Stomach (tissue), 9 donors: Measurements from ENCODE around the gene NTRK3. TPM values are rescaled to one million over a fixed set of nuclear protein-coding genes. Genes with fewer than 3 reads are reported as not detected.

ENCODE experiments used
- DNase-seq, 2 donors: peaks; one replicate each; pipeline versions ENCODE4 v3.0.0 to v3.0.0-alpha.2; 2013 to 2019
- H3K27ac ChIP-seq, 5 donors: fragments of 200-600 bp in 4 of 5; sonication (generic) in 4 of 5; one replicate each; pipeline ENCODE4 v1.5.1; 2013 to 2019; ENCODE audit warnings: mild to moderate bottlenecking in 1 of 5, moderate library complexity in 1 of 5
- H3K27me3 ChIP-seq, 3 donors: fragments of 200-600 bp; sonication (generic); one replicate each; pipeline ENCODE4 v1.5.1; 2017 to 2019; ENCODE audit warnings: mixed run types in 1 of 3
- H3K36me3 ChIP-seq, 4 donors: fragments of 200-600 bp; sonication (generic); 1 replicate in 3 of 4; 2 replicates in 1 of 4; pipeline ENCODE4 v1.5.1; 2016 to 2019
- H3K4me1 ChIP-seq, 4 donors: fragments of 200-600 bp; sonication (generic); one replicate each; pipeline ENCODE4 v1.5.1; 2016 to 2019
- H3K4me3 ChIP-seq, 4 donors: fragments of 200-600 bp; sonication (generic) in 3 of 4; one replicate each; pipeline ENCODE4 v1.5.1; 2016 to 2019; ENCODE audit warnings: mild to moderate bottlenecking in 1 of 4
- H3K9me3 ChIP-seq, 4 donors: fragments of 200-600 bp; sonication (generic); one replicate each; pipeline ENCODE4 v1.5.1; 2016 to 2019
- EP300 ChIP-seq: sonication (generic); formaldehyde crosslinking; IDR thresholded peaks from one replicate; pipeline ENCODE4 v1.6.1; 2017; ENCODE audit warnings: antibody characterized with exemption
- POLR2A ChIP-seq, 4 donors: fragments of 450-650 bp; IDR thresholded peaks; one replicate each; pipeline ENCODE4 v1.6.1; 2016; ENCODE audit warnings: antibody characterized with exemption in 4 of 4, control low read depth in 2 of 4, mild to moderate bottlenecking in 1 of 4, moderate library complexity in 1 of 4
- POLR2AphosphoS5 ChIP-seq, 3 donors: sonication (generic); formaldehyde crosslinking; IDR thresholded peaks; one replicate each; pipeline ENCODE4 v1.6.1; 2016; ENCODE audit warnings: antibody characterized with exemption in 3 of 3
- WGBS, 5 donors: extraction: QIAGEN DNeasy Blood & Tissue Kit in 3 of 5; methylation state at CpG; one replicate each; pipeline versions ENCODE4 v1.1.5 to v1.1.7; 2013 to 2018; 5-methylcytosine and 5-hydroxymethylcytosine counted together
- intact Hi-C: fragments of 100-400 bp; cut with DNase I; formaldehyde crosslinking; loops from one replicate; pipeline ENCODE4 v1.15.1; 2023; ENCODE audit warnings: low total_unique reads
- polyA plus RNA-seq, 3 donors: library from polyadenylated mRNA; stranded (reverse); fragments of 200-250 nt; gene quantifications; one replicate each; pipeline ENCODE4 v1.2.3, GENCODE V29; 2013
- total RNA-seq, 5 donors: library from RNA; depleted of rRNA; stranded (reverse); fragments of >200 nt; gene quantifications; one replicate each; pipeline versions ENCODE4 v1.1.0 to v1.2.3, GENCODE V29; 2014 to 2016
- TF ChIP-seq, protein P1 (sequence below), 7 experiments: fragments of 450-650 bp in 4 of 7; fragments of 200-600 bp in 3 of 7; sonication (generic) in 3 of 7; IDR thresholded peaks; one replicate each; pipeline ENCODE4 v1.5.1; 2016 to 2019; ENCODE audit warnings: antibody characterized with exemption in 7 of 7, control low read depth in 2 of 7, mild to moderate bottlenecking in 1 of 7
- donor health status: healthy with polysubstance abuse.
- donor health status: Bipolar disorder and iron deficiency.
- donor health status: healthy.

The NTRK3 gene
- total and polyA plus RNA-seq, 8 donors: under 0.01 to 18.2 (median 1.0) TPM; not detected in 1

GRCh38 chr15:87954793-87955192, 301.7 kb downstream of the NTRK3 start:
- Histone ChIP-seq H3K36me3 (no peaks in the 10 kb centered on the region), H3K4me1 (no peaks in the 10 kb centered on the region), H3K27ac (no peak overlapping the region), H3K9me3 (no peaks in the 10 kb centered on the region), H3K4me3 (no peak overlapping the region), H3K27me3 (peaks cover 0 to 8% (median 0%) of the 10 kb centered on the region in 3 donors)
- WGBS, 5 donors: 52 to 65% (median 63%) methylated on average over 2 of the region's 2 CpGs
- no peak for TF ChIP-seq POLR2AphosphoS5 (IDR thresholded peaks at IDR 0.05)
- no peak for TF ChIP-seq EP300
- TF ChIP-seq, protein P1, sequence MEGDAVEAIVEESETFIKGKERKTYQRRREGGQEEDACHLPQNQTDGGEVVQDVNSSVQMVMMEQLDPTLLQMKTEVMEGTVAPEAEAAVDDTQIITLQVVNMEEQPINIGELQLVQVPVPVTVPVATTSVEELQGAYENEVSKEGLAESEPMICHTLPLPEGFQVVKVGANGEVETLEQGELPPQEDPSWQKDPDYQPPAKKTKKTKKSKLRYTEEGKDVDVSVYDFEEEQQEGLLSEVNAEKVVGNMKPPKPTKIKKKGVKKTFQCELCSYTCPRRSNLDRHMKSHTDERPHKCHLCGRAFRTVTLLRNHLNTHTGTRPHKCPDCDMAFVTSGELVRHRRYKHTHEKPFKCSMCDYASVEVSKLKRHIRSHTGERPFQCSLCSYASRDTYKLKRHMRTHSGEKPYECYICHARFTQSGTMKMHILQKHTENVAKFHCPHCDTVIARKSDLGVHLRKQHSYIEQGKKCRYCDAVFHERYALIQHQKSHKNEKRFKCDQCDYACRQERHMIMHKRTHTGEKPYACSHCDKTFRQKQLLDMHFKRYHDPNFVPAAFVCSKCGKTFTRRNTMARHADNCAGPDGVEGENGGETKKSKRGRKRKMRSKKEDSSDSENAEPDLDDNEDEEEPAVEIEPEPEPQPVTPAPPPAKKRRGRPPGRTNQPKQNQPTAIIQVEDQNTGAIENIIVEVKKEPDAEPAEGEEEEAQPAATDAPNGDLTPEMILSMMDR (IDR thresholded peaks at IDR 0.05): no peak
- TF ChIP-seq POLR2A (IDR thresholded peaks at IDR 0.05): no peak
- intact Hi-C loops: no loop called here
- DNase-seq: no peak

DNA sequence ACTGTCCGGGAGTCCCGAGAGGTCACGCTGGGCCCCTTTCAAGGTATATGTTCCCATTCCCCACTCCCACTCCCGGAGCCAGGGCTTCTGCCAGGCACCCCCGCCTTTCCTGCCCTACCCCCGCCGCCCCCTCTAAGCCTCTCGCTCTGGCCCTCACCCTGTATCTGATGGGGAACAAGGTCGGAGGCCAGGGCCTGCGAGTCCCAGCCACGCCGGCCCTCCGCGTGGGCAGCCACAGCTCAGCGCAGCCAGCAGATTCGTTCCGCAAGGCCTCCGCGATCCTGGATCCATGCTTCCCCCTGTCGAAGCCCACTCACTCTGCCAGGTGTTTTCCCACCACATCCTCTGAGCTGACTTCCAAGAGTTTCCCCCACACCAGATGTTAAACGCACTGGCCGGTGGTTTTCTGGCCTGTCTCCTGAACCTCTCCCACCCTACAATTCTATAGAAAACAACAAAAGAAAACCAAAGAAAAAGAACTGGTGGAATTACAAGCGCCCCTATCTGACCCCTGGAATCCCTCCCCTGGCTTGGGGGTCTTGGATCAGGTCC, 303.7 kb downstream of the NTRK3 start:
- no peaks in the 10 kb centered on the region for H3K4me1 ChIP-seq
- DNase-seq: no peak
- H3K4me3 ChIP-seq: no peak overlapping the region
- TF ChIP-seq POLR2AphosphoS5 (IDR thresholded peaks at IDR 0.05) (no peak), EP300 (no peak), POLR2A (IDR thresholded peaks at IDR 0.05) (no peak)
- TF ChIP-seq, protein P1 (IDR thresholded peaks at IDR 0.05): no peak
- no peaks in the 10 kb centered on the region for H3K36me3 ChIP-seq
- intact Hi-C loops: no loop called here
- 89 to 93% (median 91%) methylated on average over 23 of the region's 23 CpGs for WGBS, 5 donors
- no peaks in the 10 kb centered on the region for H3K27me3 ChIP-seq
- no peak overlapping the region for H3K27ac ChIP-seq
- H3K9me3 ChIP-seq: no peaks in the 10 kb centered on the region

- no peaks in the 10 kb centered on the region for H3K4me1 ChIP-seq
- H3K36me3 ChIP-seq: no peaks in the 10 kb centered on the region
- no peak for DNase-seq
- intact Hi-C loops: no loop called here
- H3K9me3 ChIP-seq: no peaks in the 10 kb centered on the region
- no peaks in the 10 kb centered on the region for H3K27me3 ChIP-seq
- 67 to 81% (median 79%) methylated on average over 5 to 6 of the region's 6 CpGs for WGBS, 5 donors
- TF ChIP-seq, protein P1 (IDR thresholded peaks at IDR 0.05): no peak
- peak; percentile 27 for TF ChIP-seq EP300
- peak overlapping the region in 3 of 5 donors; percentile 0 to 63 (median 37) for H3K27ac ChIP-seq
- no peak overlapping the region for H3K4me3 ChIP-seq
Measured at GRCh38 chr15:87949575-87950223, 306.8 kb downstream of the NTRK3 start.

- H3K36me3 ChIP-seq: no peaks in the 10 kb centered on the region
- DNase-seq: peak in 1 of 2 donors; percentile 60
- intact Hi-C loops: no loop called here
- no peak overlapping the region for H3K4me3 ChIP-seq
- no peaks in the 10 kb centered on the region for H3K27me3 ChIP-seq
- H3K9me3 ChIP-seq: no peaks in the 10 kb centered on the region
- TF ChIP-seq POLR2AphosphoS5 (IDR thresholded peaks at IDR 0.05): no peak
- TF ChIP-seq EP300: no peak
- TF ChIP-seq, protein P1 (IDR thresholded peaks at IDR 0.05): no peak
- TF ChIP-seq POLR2A (IDR thresholded peaks at IDR 0.05): no peak
- no peaks in the 10 kb centered on the region for H3K4me1 ChIP-seq
- H3K27ac ChIP-seq: peak overlapping the region in 3 of 5 donors; percentile 0 to 63 (median 28)
- 43 to 69% (median 60%) methylated on average over 5 to 7 of the region's 7 CpGs for whole genome bisulfite sequencing, 5 donors
Measured at GRCh38 chr15:87949151-87949574, 307.4 kb downstream of the NTRK3 start.
